Activated CD8-positive, alpha-beta T cell treated with anti-CD3 and anti-CD28 coated beads for 36 hours (primary cell): ENCODE data around the gene ACACB. TPM values are rescaled to one million over a fixed set of nuclear protein-coding genes. Genes with fewer than 3 reads are reported as not detected.

Experiments
- ATAC-seq: fragments of 200-7000 bp; cut with Tn5 transposase; one replicate; pipeline ENCODE4 v1.10.0; 2021; ENCODE audit warnings: mild to moderate bottlenecking, moderate library complexity
- CTCF ChIA-PET: fragments of 350-600 bp; sonication (Branson Sonifier 250); formaldehyde crosslinking; loops from one replicate; lab custom pipeline; 2021; ENCODE audit warnings: antibody characterized with exemption; lab: Charles Lee
- POLR2A ChIA-PET: fragments of 350-600 bp; sonication (Branson Sonifier 250); formaldehyde crosslinking; loops from one replicate; lab custom pipeline; 2021; ENCODE audit warnings: antibody characterized with exemption; lab: Charles Lee
- DNase-seq: peaks from one replicate; pipeline ENCODE4 v3.0.0-alpha.2; 2020
- H3K27ac Mint-ChIP-seq: one replicate; pipeline ENCODE4 v1.8.0; 2021; ENCODE audit warnings: mild to moderate bottlenecking, mixed read lengths
- H3K27me3 Mint-ChIP-seq: one replicate; pipeline ENCODE4 v1.8.0; 2021; ENCODE audit warnings: mixed read lengths
- H3K36me3 Mint-ChIP-seq: one replicate; pipeline ENCODE4 v1.8.0; 2021; ENCODE audit warnings: low read depth, mixed read lengths
- H3K4me1 Mint-ChIP-seq: one replicate; pipeline ENCODE4 v1.8.0; 2021; ENCODE audit warnings: low read depth, mixed read lengths
- H3K4me3 Mint-ChIP-seq: one replicate; pipeline ENCODE4 v1.8.0; 2021; ENCODE audit warnings: mild to moderate bottlenecking, moderate library complexity, mixed read lengths
- H3K9me3 Mint-ChIP-seq: one replicate; pipeline ENCODE4 v1.8.0; 2021; ENCODE audit warnings: mixed read lengths
- CTCF ChIP-seq: fragments of 200-600 bp; IDR thresholded peaks from one replicate; pipeline ENCODE4 v1.8.0; 2022; ENCODE audit warnings: antibody characterized with exemption, mild to moderate bottlenecking
- intact Hi-C: fragments of 100-400 bp; cut with micrococcal nuclease; formaldehyde crosslinking; loops from one replicate; pipeline ENCODE4 v1.10.0; 2022
- total RNA-seq, 2 experiments: library from RNA; stranded (reverse); gene quantifications; one replicate each; pipeline ENCODE4 v1.2.3, GENCODE V29; 2021

ACACB gene
- total RNA-seq, 2 experiments from 2014 or later: 8.7 to 11.2 TPM

- intact Hi-C loops: no loop called here
- POLR2A ChIA-PET: no interaction called here
- Mint-ChIP-seq H3K36me3 (no peaks in the 10 kb centered on the region), H3K27me3 (peaks cover 53% of the 10 kb centered on the region), H3K4me3 (peak overlapping the region; percentile 60), H3K9me3 (no peaks in the 10 kb centered on the region), H3K27ac (no peak overlapping the region), H3K4me1 (peaks cover 9% of the 10 kb centered on the region)
- CTCF ChIA-PET: no interaction called here
- DNase-seq: peak; percentile 23
- TF ChIP-seq CTCF: no peak
- ATAC-seq: peak; percentile 64
These were observed 194.1 kb downstream of the ACACB start for GRCh38 chr12:109310247-109311125.

Other genes starting within 250 kb of the ACACB start
- not detected for gene DAO, start 236.5 kb upstream of the ACACB start, total RNA-seq
- not detected for gene SVOP, start 95.5 kb upstream of the ACACB start, total RNA-seq
- 10 to 100 TPM in 1 of 2 experiments, 1 to 10 TPM in 1; 7.4 to 10.0 TPM for gene USP30, start 64.0 kb upstream of the ACACB start, total RNA-seq
- gene ALKBH2, start 23.1 kb upstream of the ACACB start, total RNA-seq: 10 to 100 TPM; 35.6 to 37.8 TPM
- gene UNG, start 19.0 kb upstream of the ACACB start, total RNA-seq: 10 to 100 TPM; 86.4 to 93.3 TPM
- not detected for gene FOXN4, start 192.7 kb downstream of the ACACB start, total RNA-seq
- not detected for gene MYO1H, start 231.3 kb downstream of the ACACB start, total RNA-seq